HG02678 (cell line): Measurements from ENCODE around the gene COPE.
"Not testable (repeated sequence)": the region's sequence is repeated elsewhere in the genome, so short reads cannot be mapped to it uniquely, and the experiment has no call there.

Source experiments
- ATAC-seq: cut with Tn5 transposase; IDR thresholded peaks from one replicate; pipeline ENCODE4 v1.9.1; 2021; ENCODE audit warnings: mild to moderate bottlenecking, moderate library complexity; ENCODE audit not compliant: unreplicated experiment

COPE gene

GRCh38 chr19:18940769-18941627 lies 21.8 kb upstream of the COPE start, which contains the start of gene HOMER3:
Gene HOMER3 (minus strand): TSS chr19:18941217. CDS start chr19:18938982, 2,235 bp downstream.
- no peak for ATAC-seq

- no peak for ATAC-seq
Observed at GRCh38 chr19:18939922-18940768, 21.0 kb upstream of the COPE start.

GRCh38 chr19:18939163-18939562 lies 20.0 kb upstream of the COPE start:
- ATAC-seq: no peak

- no peak for ATAC-seq
Observed at GRCh38 chr19:18933297-18933696, 14.1 kb upstream of the COPE start.

GRCh38 chr19:18932216-18932841 lies 13.1 kb upstream of the COPE start:
- no peak for ATAC-seq

- ATAC-seq: no peak
Observed at GRCh38 chr19:18931316-18932162, 12.4 kb upstream of the COPE start.

GRCh38 chr19:18929311-18929710 lies 10.1 kb upstream of the COPE start:
- no peak for ATAC-seq

- no peak for ATAC-seq
Observed at GRCh38 chr19:18928018-18928805, 9.0 kb upstream of the COPE start.

GRCh38 chr19:18924684-18925213 lies 5.6 kb upstream of the COPE start:
- no peak for ATAC-seq

GRCh38 chr19:18922228-18922985 lies 3.2 kb upstream of the COPE start:
- no peak for ATAC-seq

GRCh38 chr19:18921593-18921992 lies 2.4 kb upstream of the COPE start:
- ATAC-seq: no peak

- no peak for ATAC-seq
Observed at GRCh38 chr19:18920400-18920799, 1.2 kb upstream of the COPE start.

- ATAC-seq: no peak
Observed at GRCh38 chr19:18919900-18920214, 670 bp upstream of the COPE start.

- not testable (repeated sequence) for ATAC-seq
Observed at GRCh38 chr19:18917593-18917992, 1.6 kb downstream of the COPE start.

- no peak for ATAC-seq
Observed at GRCh38 chr19:18915639-18916038, 3.5 kb downstream of the COPE start.

GRCh38 chr19:18913466-18913865 lies 5.7 kb downstream of the COPE start:
- ATAC-seq: no peak

- ATAC-seq: no peak
Observed at GRCh38 chr19:18912933-18913332, 6.3 kb downstream of the COPE start.

GRCh38 chr19:18910801-18911436 lies 8.3 kb downstream of the COPE start:
- no peak for ATAC-seq
